Ovary (tissue), 9 donors: ENCODE results near the gene SLC25A25. TPM values are rescaled to one million over a fixed set of nuclear protein-coding genes. Genes with fewer than 3 reads are reported as not detected.
A peak's percentile ranks its signal among the peaks of the same experiment; 100 is the strongest.

Experiments used
- DNase-seq, 5 donors: peaks; one replicate each; pipeline ENCODE4 v3.0.0-alpha.2; 2019 to 2020
- H3K27ac ChIP-seq, 2 donors: fragments of 200-600 bp; one replicate each; pipeline versions ENCODE4 v1.5.1 to v1.8.0; 2019 to 2022
- H3K27me3 ChIP-seq: fragments of 200-600 bp; one replicate; pipeline ENCODE4 v1.8.0; 2022
- H3K36me3 ChIP-seq: fragments of 200-600 bp; sonication (generic); one replicate; pipeline ENCODE4 v1.5.1; 2019
- H3K4me1 ChIP-seq: one replicate; pipeline ENCODE4 v1.8.1; 2013; ENCODE audit warnings: mild to moderate bottlenecking, moderate library complexity; ENCODE audit not compliant: insufficient read depth
- H3K4me3 ChIP-seq: fragments of 200-600 bp; sonication (generic); one replicate; pipeline ENCODE4 v1.5.1; 2017
- H3K9me3 ChIP-seq, 2 donors: fragments of 200-600 bp in 1 of 2; sonication (generic) in 1 of 2; one replicate each; pipeline versions ENCODE4 v1.5.1 to v1.8.1; 2013 to 2019; ENCODE audit warnings: mild to moderate bottlenecking in 1 of 2, moderate library complexity in 1 of 2
- CTCF ChIP-seq, 3 donors: fragments of 450-650 bp in 2 of 3; fragments of 200-600 bp in 1 of 3; IDR thresholded peaks; one replicate each; pipeline versions ENCODE4 v1.5.1 to v1.8.0; 2016 to 2022; ENCODE audit warnings: antibody characterized with exemption in 3 of 3, mild to moderate bottlenecking in 1 of 3
- EP300 ChIP-seq: sonication (generic); formaldehyde crosslinking; IDR thresholded peaks from one replicate; pipeline ENCODE4 v1.6.1; 2017; ENCODE audit warnings: antibody characterized with exemption
- POLR2A ChIP-seq: fragments of 450-650 bp; IDR thresholded peaks from one replicate; pipeline ENCODE4 v1.6.1; 2017; ENCODE audit warnings: antibody characterized with exemption, mild to moderate bottlenecking, moderate library complexity
- WGBS, 3 donors: extraction: QIAGEN DNeasy Blood & Tissue Kit in 1 of 3; methylation state at CpG; one replicate each; pipeline versions ENCODE4 v1.1.5 to v1.1.7; 2013 to 2017; 5-methylcytosine and 5-hydroxymethylcytosine counted together
- intact Hi-C, 4 donors: fragments of 100-400 bp; cut with DNase I; formaldehyde crosslinking; loops; one replicate each; pipeline versions ENCODE4 v1.11.0 to v1.15.1; 2022 to 2023
- polyA plus RNA-seq, 2 donors: library from polyadenylated mRNA; stranded (reverse); fragments of 200-250 nt in 1 of 2; fragments of 350-450 nt in 1 of 2; fragmentation: Illumina TruSeq in 1 of 2; extraction: RNeasy Lipid Tissue Mini Kit (QIAGEN cat#74804) in 1 of 2; gene quantifications; one replicate each; pipeline ENCODE4 v1.2.3, GENCODE V29; 2013 to 2014
- total RNA-seq, 7 donors: library from RNA; depleted of rRNA in 2 of 7; stranded (reverse); fragments of >200 nt in 2 of 7; fragmentation: NEBNext Ultra II Directional in 3 of 7; extraction: Animal tissue kit (Norgen Biotek cat#: 25700) in 3 of 7; gene quantifications; one replicate each; pipeline versions ENCODE4 v1.1.0 to v1.2.4, GENCODE V29; 2016 to 2023
- donor health status: DM: no; HTN: no; CAD: no; lungs with moderate emphysema.
- donor health status: DM: no; HTN: no; CAD: no.
- donor health status: Bipolar disorder and iron deficiency.
- donor health status: DM: yes; HTN: yes; CAD: no.
- donor health status: DM: no; HTN: no; CAD: no.
- donor health status: DM: yes; HTN: yes; CAD: no.

SLC25A25 gene
- total and polyA plus RNA-seq, 9 donors: 23.4 to 90.1 (median 39.8) TPM

GRCh38 chr9:128098297-128099230, 30.5 kb downstream of the SLC25A25 start:
- Histone ChIP-seq H3K9me3 (no peaks in the 10 kb centered on the region), H3K36me3 (no peaks in the 10 kb centered on the region), H3K27ac (peak overlapping the region; percentile 54 to 84), H3K4me3 (peak overlapping the region; percentile 49), H3K27me3 (no peaks in the 10 kb centered on the region), H3K4me1 (peaks cover 54% of the 10 kb centered on the region)
- WGBS, 3 donors: 3 to 4% (median 3%) methylated on average over 32 of the region's 32 CpGs
- TF ChIP-seq CTCF (IDR thresholded peaks at IDR 0.05): peak in 1 of 3 donors; percentile 22
- peak; percentile 97 for TF ChIP-seq EP300
- TF ChIP-seq POLR2A: peak; percentile 94
- intact Hi-C loops: loop anchor here in 1 of 4 donors (5.0 kb wide), 1 partner anchor 41 kb away; no protein-coding TSS in a partner anchor
- peak; percentile 89 to 96 (median 94) for DNase-seq

- WGBS, 3 donors: 23% methylated on average over 16 of the region's 16 CpGs
- DNase-seq: peak in 1 of 5 donors; percentile 54
- H3K4me3 ChIP-seq: peak overlapping the region; percentile 49
- H3K27ac ChIP-seq: peak overlapping the region; percentile 54 to 84
- intact Hi-C loops: loop anchor here in 1 of 4 donors (5.0 kb wide), 1 partner anchor 42 kb away; no protein-coding TSS in a partner anchor
- H3K36me3 ChIP-seq: no peaks in the 10 kb centered on the region
- no peaks in the 10 kb centered on the region for H3K27me3 ChIP-seq
- no peaks in the 10 kb centered on the region for H3K9me3 ChIP-seq
- H3K4me1 ChIP-seq: peaks cover 60% of the 10 kb centered on the region
- TF ChIP-seq EP300 (no peak), POLR2A (no peak), CTCF (IDR thresholded peaks at IDR 0.05) (no peak)
These were observed 31.3 kb downstream of the SLC25A25 start for GRCh38 chr9:128099231-128099931.

GRCh38 chr9:128099932-128100491, 32.0 kb downstream of the SLC25A25 start:
- peaks cover 54% of the 10 kb centered on the region for H3K4me1 ChIP-seq
- WGBS, 3 donors: 14 to 32% (median 15%) methylated on average over 16 of the region's 16 CpGs
- intact Hi-C loops: loop anchor here in 2 of 4 donors (5.0 to 10.0 kb wide), 2 partner anchors 43 to 45 kb away; no protein-coding TSS in a partner anchor

More at GRCh38 chr9:128099932-128100491, 32.0 kb downstream of the SLC25A25 start:
- peak overlapping the region; percentile 49 for H3K4me3 ChIP-seq
- H3K27me3 ChIP-seq: no peaks in the 10 kb centered on the region
- H3K9me3 ChIP-seq: no peaks in the 10 kb centered on the region
- TF ChIP-seq EP300 (no peak), POLR2A (no peak), CTCF (IDR thresholded peaks at IDR 0.05) (no peak)
- DNase-seq: peak in 1 of 5 donors; percentile 52
- H3K36me3 ChIP-seq: no peaks in the 10 kb centered on the region
- peak overlapping the region; percentile 54 to 84 for H3K27ac ChIP-seq
